ENCODE measurements around the gene ARVCF. TPM values are rescaled to one million over a fixed set of nuclear protein-coding genes. Genes with fewer than 3 reads are reported as not detected.

The ARVCF gene
- total and polyA plus RNA-seq, 9 of the 15 experiments (the other 6 are each of a cell fraction or from before 2014, with no cell fraction given) = 0.03 to 97.4 (median 15.6) TPM

GRCh38 chr22:20016734-20017621 is at the start of gene ARVCF (continued):
- no peak; a peak in 1 of 4 replicates for TF ChIP-seq ZMIZ1 (IDR thresholded peaks at IDR 0.05; ENCODE audit: low read depth in 2 of 2, low read length in 2 of 2)
- no peak; the same call in 1 of the 2 replicates for TF ChIP-seq TFE3 (CRISPR knock-in tag; IDR thresholded peaks at IDR 0.05)
- TF ChIP-seq CREBBP (IDR thresholded peaks at IDR 0.05; ENCODE audit: low read depth, low read length) = no peak
- TF ChIP-seq DIDO1 (tag; IDR thresholded peaks at IDR 0.05; ENCODE audit: low read depth) = 0 out of 2 replicates have a peak, but pooled peaks have one; percentile 42
- no peak for TF ChIP-seq BRCA1 (IDR thresholded peaks at IDR 0.05)
- no peak for TF ChIP-seq BRCA1 (CRISPR knock-in tag; IDR thresholded peaks at IDR 0.05)
- TF ChIP-seq KLF16 (IDR thresholded peaks at IDR 0.05) = no peak
- TF ChIP-seq ZNF277 (CRISPR knock-in tag; IDR thresholded peaks at IDR 0.05; ENCODE audit: borderline replicate concordance) = 0 out of 2 replicates have a peak, but pooled peaks have one; percentile 33
- TF ChIP-seq ZNF217 (CRISPR knock-in tag; IDR thresholded peaks at IDR 0.05) = no peak
- no peak for TF ChIP-seq CCNT2 (IDR thresholded peaks at IDR 0.05; ENCODE audit: borderline replicate concordance, extremely low read depth, insufficient read length, low read depth, low read length)
- TF ChIP-seq PTTG1 (tag; IDR thresholded peaks at IDR 0.05; ENCODE audit: low read depth) = no peak
- TF ChIP-seq MLX (CRISPR knock-in tag; conservative IDR thresholded peaks at IDR 0.05) = 0 out of 4 replicates have a peak, but pooled peaks of 1 of the 2 experiments have one; percentile 54
- peak; percentile 93 for TF ChIP-seq NR4A1 (CRISPR knock-in tag; IDR thresholded peaks at IDR 0.05)
- peak; percentile 64; the same call in 1 of the 2 replicates for TF ChIP-seq NR4A1 (tag; IDR thresholded peaks at IDR 0.05)
- TF ChIP-seq KLF1 (tag; IDR thresholded peaks at IDR 0.05) = peak; percentile 87
- no peak for TF ChIP-seq ZC3H8 (IDR thresholded peaks at IDR 0.05)
- no peak for TF ChIP-seq BDP1 (IDR thresholded peaks at IDR 0.05; ENCODE audit: insufficient read depth, insufficient read length)
- no peak for TF ChIP-seq FOXM1 (IDR thresholded peaks at IDR 0.05; ENCODE audit: low read depth)
- no peak for TF ChIP-seq FOXM1 (CRISPR knock-in tag; IDR thresholded peaks at IDR 0.05; ENCODE audit: low read depth)
- TF ChIP-seq ZKSCAN1 (IDR thresholded peaks at IDR 0.05; ENCODE audit: low read depth, low read length) = no peak; the same call in none of the 2 replicates
- TF ChIP-seq ZFPM2 (CRISPR knock-in tag; IDR thresholded peaks at IDR 0.05) = no peak

Data from K562 (cell line).